ENCODE data around the gene ZNF664.

- TF ChIP-seq CTCF (IDR thresholded peaks at IDR 0.05) (no peak), POLR2A (IDR thresholded peaks at IDR 0.05) (no peak)
Measured at GRCh38 chr12:123940627-123940966, 32.4 kb upstream of the ZNF664 start.
